ENCODE data around the gene EPN1. TPM values are rescaled to one million over a fixed set of nuclear protein-coding genes. Genes with fewer than 3 reads are reported as not detected.
"Not testable (repeated sequence)": the region's sequence is repeated elsewhere in the genome, so short reads cannot be mapped to it uniquely, and the experiment has no call there.

EPN1 gene
- total RNA-seq, 1 donor from 2014 or later, result 20.7 TPM

DNA sequence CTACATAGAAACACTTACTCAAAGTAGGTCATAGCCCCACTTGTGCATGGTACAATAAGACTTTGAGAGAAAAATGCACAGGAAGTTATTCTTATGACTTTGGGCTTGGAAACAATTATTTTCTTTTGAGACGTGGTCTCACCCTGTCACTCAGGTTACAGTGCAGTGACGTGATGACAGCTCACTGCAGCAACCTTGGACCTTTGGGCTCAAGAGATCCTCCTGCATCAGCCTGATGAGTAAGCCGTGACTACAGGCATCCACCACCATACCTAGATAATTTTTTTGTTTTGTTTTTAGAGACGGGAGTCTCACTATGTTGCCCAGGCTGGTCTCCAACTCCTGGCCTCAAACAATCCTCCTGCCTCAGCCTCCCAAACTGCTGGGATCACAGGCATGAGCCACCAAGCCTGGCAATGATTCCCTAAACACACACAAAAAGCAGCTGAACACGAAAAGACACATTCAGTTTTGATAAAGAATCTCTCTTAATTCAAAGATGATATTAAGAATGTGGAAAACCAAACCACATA lies 45.3 kb downstream of the EPN1 start:
- DNase-seq, result no peak

DNA sequence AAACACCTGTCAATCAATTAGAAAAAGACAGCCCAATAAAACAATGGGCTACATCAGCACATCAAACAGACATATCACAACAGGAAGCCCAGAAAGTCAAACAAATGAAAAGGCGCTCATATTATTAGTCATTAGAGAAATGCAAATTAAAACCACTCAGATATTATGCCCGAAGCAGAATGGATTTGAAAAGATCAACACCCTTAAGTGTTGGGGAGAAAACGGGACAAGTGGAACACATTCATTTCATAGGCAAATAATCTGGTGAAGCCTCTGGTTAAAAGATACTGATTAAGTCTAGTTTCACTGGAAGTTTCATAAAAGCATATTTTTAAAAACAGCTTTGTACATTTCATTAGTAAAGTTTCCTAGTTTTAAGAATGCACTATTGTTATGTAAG lies 45.8 kb downstream of the EPN1 start:
- DNase-seq, result no peak

DNA sequence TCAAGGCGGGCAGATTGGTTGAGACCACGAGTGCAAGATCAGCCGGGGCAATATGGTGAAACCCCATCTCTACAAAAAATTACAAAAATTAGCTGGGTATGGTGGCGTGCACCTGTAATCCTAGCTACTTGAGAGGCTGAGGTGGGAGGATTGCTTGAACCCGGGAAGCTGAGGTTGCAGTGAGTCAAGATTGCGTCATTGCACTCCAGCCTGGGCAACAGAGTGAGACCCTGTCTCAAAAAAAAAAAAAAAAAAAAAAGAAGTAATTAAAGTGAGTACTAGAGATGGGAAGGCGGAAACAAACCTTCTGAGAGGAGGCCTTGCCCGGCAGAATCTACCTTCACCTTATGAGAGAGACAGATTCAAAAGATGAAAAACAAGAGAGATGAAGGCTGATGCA lies 48.5 kb downstream of the EPN1 start:
- no peak for DNase-seq

DNA sequence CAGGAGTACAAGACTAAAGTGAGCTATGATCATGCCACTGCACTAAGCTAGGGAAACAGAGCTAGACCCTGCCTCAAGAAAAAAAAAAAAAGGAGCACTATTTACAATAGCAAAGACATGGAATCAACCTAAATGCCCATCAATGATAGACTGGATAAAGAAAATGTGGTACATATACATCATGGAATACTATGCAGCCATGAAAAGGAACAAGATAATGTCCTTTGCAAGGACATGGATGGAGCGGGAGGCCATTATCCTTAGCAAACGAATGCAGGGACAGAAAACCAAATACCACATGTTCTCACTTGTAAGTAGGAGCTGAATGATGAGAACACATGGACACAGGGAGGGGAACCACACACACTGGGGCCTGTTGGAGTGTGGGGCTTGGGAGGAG lies 55.4 kb downstream of the EPN1 start:
- not testable (repeated sequence) for DNase-seq

DNA sequence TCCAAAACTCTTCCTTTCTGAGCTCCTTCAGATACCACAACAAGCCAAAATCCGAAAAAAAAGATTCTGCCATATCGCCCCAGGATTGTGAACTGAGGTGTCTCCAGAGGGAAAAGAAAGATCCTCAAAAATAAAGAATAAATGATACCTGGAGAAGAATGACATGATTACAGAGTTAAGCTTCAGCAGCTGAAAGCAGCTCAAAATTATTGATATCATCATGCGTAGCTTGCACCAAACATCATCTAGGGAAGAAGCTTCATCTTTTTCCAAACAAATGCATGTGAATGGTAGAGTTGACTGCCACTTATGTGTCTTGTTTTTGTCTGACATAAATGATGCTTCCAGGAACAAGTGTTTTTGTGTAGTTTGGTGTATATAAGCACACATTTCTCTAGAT lies 63.3 kb downstream of the EPN1 start, which contains the start of gene NLRP9:
Gene NLRP9 (minus strand): TSS at position 101 of the 400 bp plus-strand sequence. CDS start 28 bp downstream, at position 73.
- no peak for DNase-seq

DNA sequence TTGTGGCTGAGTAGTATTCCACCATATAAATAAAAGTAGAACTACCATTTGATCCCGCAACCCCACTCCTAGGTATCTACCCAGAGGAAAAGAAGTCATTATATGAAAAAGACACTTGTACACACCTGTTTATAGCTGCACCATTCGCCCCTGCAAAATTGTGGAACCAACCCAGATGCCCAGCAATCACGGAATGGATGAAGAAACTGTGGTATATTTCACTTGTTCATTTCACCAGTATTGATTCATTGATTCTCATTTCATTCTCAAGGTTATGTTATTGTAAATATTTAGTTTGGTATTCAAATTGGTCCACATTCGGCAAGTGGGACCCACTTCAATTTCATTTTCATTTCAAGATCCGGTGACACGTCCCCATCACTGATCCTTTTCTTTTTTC lies 75.7 kb downstream of the EPN1 start:
- no peak for DNase-seq

DNA sequence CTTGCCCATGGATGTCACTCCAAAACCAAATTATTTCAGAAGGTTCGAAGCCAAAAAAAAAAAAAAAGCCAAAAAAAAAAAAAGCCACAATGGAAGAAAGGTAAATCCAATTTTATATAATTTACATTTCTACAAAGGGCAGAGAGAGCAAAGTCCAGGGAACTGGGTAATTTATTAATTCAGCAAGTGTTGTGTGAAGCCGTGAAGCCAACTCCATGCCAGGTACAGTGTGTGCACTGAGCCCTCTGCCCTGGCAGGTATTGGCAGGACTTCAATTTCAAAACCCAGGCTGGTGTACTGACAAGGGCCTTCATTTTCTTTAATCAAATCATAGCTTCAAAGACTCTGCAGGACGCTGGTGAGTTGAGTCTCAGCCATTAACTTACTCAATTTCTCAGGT lies 78.4 kb downstream of the EPN1 start:
- no peak for DNase-seq

DNA sequence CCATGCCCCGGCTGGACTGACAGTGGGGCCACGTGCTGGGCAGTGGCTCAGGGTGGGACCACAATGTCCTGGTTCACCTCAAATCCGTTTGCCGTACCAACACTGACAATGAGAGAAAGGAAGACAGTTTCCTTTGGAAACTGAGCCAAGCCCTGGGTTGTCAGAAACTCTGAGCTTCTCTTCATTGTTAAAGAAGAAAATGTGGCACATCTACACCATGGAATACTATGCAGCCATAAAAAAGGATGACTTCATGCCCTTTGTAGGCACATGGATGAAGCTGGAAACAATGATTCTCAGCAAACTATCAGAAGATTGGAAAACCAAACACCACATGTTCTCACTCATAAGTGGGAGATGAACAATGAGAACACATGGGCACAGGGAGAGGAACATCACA lies 81.8 kb downstream of the EPN1 start:
- not testable (repeated sequence) for DNase-seq

DNA sequence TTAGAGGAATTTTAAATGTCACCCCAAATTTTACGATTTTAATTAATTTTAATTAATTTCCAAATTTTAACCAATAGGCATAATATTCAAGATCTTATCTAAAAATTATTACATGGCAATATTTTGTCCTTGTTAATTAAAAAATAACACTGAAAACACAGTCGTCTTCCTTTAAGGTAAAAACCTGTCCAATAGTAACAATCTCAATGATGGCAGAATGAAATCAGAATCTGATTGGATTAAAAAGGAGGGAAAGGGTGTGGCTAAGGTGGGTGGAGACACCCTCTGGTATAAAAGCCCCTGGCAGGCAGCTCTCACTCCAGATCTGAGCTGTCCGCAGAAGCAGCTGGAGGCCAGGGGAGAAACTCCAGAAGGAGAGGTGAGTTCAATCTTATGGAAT lies 83.8 kb downstream of the EPN1 start, which contains the start of gene RFPL4A:
Gene RFPL4A (plus strand): TSS at position 301 of the 400 bp plus-strand sequence. CDS start 2,704 bp downstream, outside the sequence.
- DNase-seq, result not testable (repeated sequence)

Small RNA genes within 50 kb of the gene (small RNA-seq; reads per million reads assigned to genes)
- not detected for gene AC010525.2

Other genes with a start within 250 kb of the EPN1 start
- gene SHISA7, start 231.9 kb upstream of the EPN1 start, total RNA-seq, result 4.2 TPM
- gene ISOC2, start 213.6 kb upstream of the EPN1 start, total RNA-seq, result 13.7 TPM
- gene C19orf85, start 210.5 kb upstream of the EPN1 start, total RNA-seq, result not detected
- gene ZNF628, start 198.6 kb upstream of the EPN1 start, total RNA-seq, result 0.78 TPM
- gene NAT14, start 190.0 kb upstream of the EPN1 start, total RNA-seq, result 15.0 TPM
- 0.31 TPM for gene SSC5D, start 186.8 kb upstream of the EPN1 start, total RNA-seq
- not detected for gene SBK2, start 138.1 kb upstream of the EPN1 start, total RNA-seq
- gene SBK3, start 129.7 kb upstream of the EPN1 start, total RNA-seq, result 0.31 TPM
- gene ZNF579, start 94.4 kb upstream of the EPN1 start, total RNA-seq, result 4.2 TPM
- gene FIZ1, start 75.7 kb upstream of the EPN1 start, total RNA-seq, result 4.1 TPM
- gene ZNF524, start 74.9 kb upstream of the EPN1 start, total RNA-seq, result 2.8 TPM
- gene ZNF865, start 69.6 kb upstream of the EPN1 start, total RNA-seq, result 1.2 TPM
- 5.1 TPM for gene ZNF784, start 50.7 kb upstream of the EPN1 start, total RNA-seq
- 4.8 TPM for gene ZNF580, start 34.2 kb upstream of the EPN1 start, total RNA-seq
- gene ZNF581, start 31.6 kb upstream of the EPN1 start, total RNA-seq, result 5.6 TPM
- 7.8 TPM for gene CCDC106, start 27.0 kb upstream of the EPN1 start, total RNA-seq
- 65.8 TPM for gene U2AF2, start 20.2 kb upstream of the EPN1 start, total RNA-seq
- not detected for gene NLRP9, start 63.2 kb downstream of the EPN1 start, total RNA-seq
- not detected for gene RFPL4A, start 83.9 kb downstream of the EPN1 start, total RNA-seq
- not detected for gene RFPL4AL1, start 93.9 kb downstream of the EPN1 start, total RNA-seq
- not detected for gene NLRP11, start 156.8 kb downstream of the EPN1 start, total RNA-seq
- under 0.01 TPM for gene NLRP4, start 161.3 kb downstream of the EPN1 start, total RNA-seq

All from occipital lobe (tissue), 3 donors.